Astrocyte of the cerebellum (primary cell): ENCODE measurements around the gene RNASE2.
"Not testable (repeated sequence)": the region's sequence is repeated elsewhere in the genome, so short reads cannot be mapped to it uniquely, and the experiment has no call there.

Experiments
- DNase-seq: peaks from one replicate; pipeline ENCODE4 v3.0.0-alpha.2; 2011; ENCODE audit warnings: low read depth
- H3K4me3 ChIP-seq: 2 replicates; pipeline ENCODE4 v1.5.1; 2011; ENCODE audit warnings: mild to moderate bottlenecking, low read depth, low read length, moderate library complexity
- CTCF ChIP-seq: IDR thresholded peaks from 2 replicates; pipeline ENCODE4 v1.5.1; 2012; ENCODE audit warnings: low read length, low read depth, moderate library complexity, mild to moderate bottlenecking; ENCODE audit errors: missing control alignments
- in situ Hi-C: cut with HindIII; loops from 2 replicates; pipeline ENCODE4 v1.10.0; 2017; ENCODE audit warnings: low sequenced_read_pairs

RNASE2 gene

DNA sequence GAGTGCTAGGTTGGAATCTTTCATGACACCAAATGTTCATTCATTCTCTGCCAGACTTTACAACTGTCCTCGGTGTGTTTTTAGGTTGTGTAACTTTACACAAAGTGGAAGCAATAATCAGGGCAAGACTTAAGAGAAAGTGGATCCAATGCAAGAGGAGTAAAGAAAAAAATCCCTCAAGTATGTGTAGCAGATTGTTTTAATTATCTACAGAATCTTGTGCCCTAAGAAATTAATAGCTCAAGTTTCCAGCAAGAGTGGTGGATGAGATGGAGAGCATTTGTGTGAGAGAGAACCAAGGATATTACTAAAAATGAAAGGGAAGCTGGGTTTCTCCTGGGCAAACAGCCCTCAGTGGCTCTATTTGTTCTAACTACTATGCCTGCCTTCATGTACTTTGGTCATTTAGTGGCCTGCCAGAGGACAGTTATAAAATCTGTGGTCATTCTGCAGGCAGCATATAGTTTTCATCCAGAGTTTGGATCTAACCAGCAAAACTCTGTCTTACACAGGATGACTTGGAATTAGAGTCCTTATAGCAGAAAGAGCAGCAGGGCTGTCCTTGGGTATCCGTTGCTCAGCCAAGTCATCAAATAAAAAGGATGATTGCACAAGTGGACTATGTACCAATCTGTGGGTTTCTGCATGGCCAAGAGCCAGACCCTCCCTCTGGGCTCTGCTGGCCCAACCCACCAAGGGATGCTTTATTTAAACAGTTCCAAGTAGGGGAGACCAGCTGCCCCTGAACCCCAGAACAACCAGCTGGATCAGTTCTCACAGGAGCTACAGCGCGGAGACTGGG, at the start of gene RNASE2:
TSS of gene RNASE2 (plus strand) at position 752 of the 802 bp plus-strand sequence. CDS start 285 bp downstream, outside the sequence.
- in situ Hi-C loops, H3K4me3 ChIP-seq, DNase-seq: not testable (repeated sequence)

GRCh38 chr14:20905676-20906075, 49.6 kb upstream of the RNASE2 start:
- no peak overlapping the region for H3K4me3 ChIP-seq
- no peak for DNase-seq
- in situ Hi-C loops, result no loop called here
- no peak for TF ChIP-seq CTCF

DNA sequence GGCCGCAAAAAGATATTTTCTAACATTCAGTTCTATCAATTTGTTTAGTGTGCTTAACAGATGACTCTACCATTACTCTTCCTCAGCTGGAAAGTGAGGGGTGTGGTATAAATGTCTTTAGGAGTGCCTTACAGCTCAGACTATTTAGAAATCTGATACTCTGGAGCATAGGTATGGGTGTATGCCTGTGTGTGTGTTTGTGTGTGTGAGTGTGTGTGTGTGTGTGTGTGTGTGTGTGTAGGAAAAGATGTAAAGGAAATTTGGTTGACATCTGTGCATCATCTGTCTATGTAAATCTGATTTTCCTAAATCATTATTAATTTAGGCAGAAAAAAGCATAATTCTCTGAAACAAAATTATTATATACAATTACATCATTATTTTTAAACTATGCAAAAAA, 48.1 kb upstream of the RNASE2 start:
- no peak overlapping the region for H3K4me3 ChIP-seq
- DNase-seq, result no peak
- in situ Hi-C loops, result no loop called here
- no peak for TF ChIP-seq CTCF

GRCh38 chr14:20910822-20911221, 44.5 kb upstream of the RNASE2 start:
- H3K4me3 ChIP-seq, in situ Hi-C loops, DNase-seq: not testable (repeated sequence)

GRCh38 chr14:20919038-20919756, 36.1 kb upstream of the RNASE2 start:
- in situ Hi-C loops, H3K4me3 ChIP-seq, DNase-seq: not testable (repeated sequence)

GRCh38 chr14:20923766-20924297, 31.5 kb upstream of the RNASE2 start:
- DNase-seq, H3K4me3 ChIP-seq, in situ Hi-C loops: not testable (repeated sequence)

GRCh38 chr14:20934148-20934762, 21.0 kb upstream of the RNASE2 start:
- no peak overlapping the region for H3K4me3 ChIP-seq
- in situ Hi-C loops, result no loop called here

More at GRCh38 chr14:20934148-20934762, 21.0 kb upstream of the RNASE2 start:
- peak; percentile 45 for TF ChIP-seq CTCF
- no peak for DNase-seq
